ENCODE measurements around the gene KRTAP4-5. TPM values are rescaled to one million over a fixed set of nuclear protein-coding genes. Genes with fewer than 3 reads are reported as not detected.

The KRTAP4-5 gene
- total and polyA plus RNA-seq, 2 of the 13 experiments (the other 11 are each of a cell fraction or from before 2014, with no cell fraction given) = not detected

GRCh38 chr17:41178341-41178740, 28.7 kb upstream of the KRTAP4-5 start (continued):
- no peak for TF ChIP-seq ZNF512 (CRISPR knock-in tag; IDR thresholded peaks at IDR 0.05)
- TF ChIP-seq PRMT3 (CRISPR knock-in tag; IDR thresholded peaks at IDR 0.05; ENCODE audit: borderline replicate concordance, low read depth) = no peak

DNA sequence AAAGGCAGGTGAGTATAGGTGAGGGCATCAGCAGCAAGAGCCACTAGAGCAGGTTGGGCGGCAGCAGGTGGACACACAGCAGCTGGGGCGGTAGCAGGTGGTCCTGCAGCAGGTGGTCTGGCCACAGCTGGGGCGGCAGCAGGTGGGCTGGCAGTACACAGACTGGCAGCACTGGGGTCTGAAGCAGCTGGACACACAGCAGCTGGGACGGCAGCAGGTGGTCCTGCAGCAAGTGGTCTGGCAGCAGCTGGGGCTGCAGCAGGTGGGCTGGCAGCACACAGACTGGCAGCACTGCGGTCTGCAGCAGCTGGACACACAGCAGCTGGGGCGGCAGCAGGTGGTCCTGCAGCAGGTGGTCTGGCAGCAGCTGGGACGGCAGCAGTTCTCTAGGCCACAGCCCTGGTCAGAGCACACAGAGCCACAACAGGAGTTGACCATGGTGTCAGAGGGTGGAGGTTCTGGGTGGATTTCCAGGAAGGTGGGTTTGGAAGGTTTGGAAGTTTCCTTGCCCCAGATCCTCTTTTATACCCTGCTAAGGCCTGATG, 28.2 kb upstream of the KRTAP4-5 start, which contains the start of gene KRTAP4-2:
Gene KRTAP4-2, minus strand, starts transcription at position 495 of the 545 bp plus-strand sequence. Its CDS starts 57 bp downstream, at position 438.
- Histone ChIP-seq H3K9ac (ENCODE audit: insufficient read depth, low read depth, low read length) (no peak within 1 kb of the TSS), H2AFZ (ENCODE audit: low read length) (no peak within 1 kb of the TSS), H3K4me3 (replicated peaks in 1 of 3; ENCODE audit: insufficient read depth in 1 of 3, low read depth in 2 of 3, low read length in 3 of 3) (no peak within 1 kb of the TSS), H3K27me3 (ENCODE audit: control insufficient read depth in 1 of 2, insufficient read depth in 2 of 2, low read length in 2 of 2) (peaks cover 0 to 33% of the 10 kb centered on the region in 2 experiments; a peak in 3 of 5 replicates), H3K79me2 (ENCODE audit: insufficient read depth, low read length) (no peaks in the 10 kb centered on the region), H4K20me1 (ENCODE audit: insufficient read depth, low read length) (no peaks in the 10 kb centered on the region), H3K27ac (ENCODE audit: extremely low read length, insufficient read depth, low read length) (no peak within 1 kb of the TSS), H3K4me1 (ENCODE audit: insufficient read depth, low read length) (no peaks in the 10 kb centered on the region), H3K9me3 (ENCODE audit: low read length) (no peaks in the 10 kb centered on the region), H3K4me2 (ENCODE audit: low read depth, low read length) (no peak within 1 kb of the TSS), H3K36me3 (replicated peaks in 1 of 2; ENCODE audit: control insufficient read depth in 1 of 2, insufficient read depth in 2 of 2, low read length in 2 of 2) (no peaks in the 10 kb centered on the region)
- TF ChIP-seq RARG (CRISPR knock-in tag; IDR thresholded peaks at IDR 0.05; ENCODE audit: low read depth) = no peak
- no peak for TF ChIP-seq ZBTB25 (CRISPR knock-in tag; IDR thresholded peaks at IDR 0.05)
- TF ChIP-seq TAF1 (CRISPR knock-in tag; IDR thresholded peaks at IDR 0.05) = no peak
- TF ChIP-seq RAD21 (CRISPR knock-in tag; IDR thresholded peaks at IDR 0.05) = no peak
- TF ChIP-seq GMEB2 (CRISPR knock-in tag; IDR thresholded peaks at IDR 0.05; ENCODE audit: low read depth) = no peak
- no peak for TF ChIP-seq SMC3 (IDR thresholded peaks at IDR 0.05; ENCODE audit: low read length)
- CTCF ChIA-PET (ENCODE audit: low intra/inter-chr PET ratio, low total read pairs) = no interaction called here
- ATAC-seq = no peak
- DNase-seq (ENCODE audit: low spot score) = no peak
- in situ Hi-C loops (cut with HindIII; ENCODE audit: extremely low pct_ligation_motif_present, low pct_unique_long_range_greater_than_20kb) (no loop called here), intact Hi-C loops (cut with micrococcal nuclease; ENCODE audit: unreplicated experiment) (loop anchor here (10.0 kb wide), 1 partner anchor 273 kb away; no protein-coding TSS in a partner anchor)
- POLR2A ChIA-PET = no interaction called here
- BruUV-seq (replicated peaks) = no TSS peak
- no peak for FAIRE-seq
- 38% methylated on average over 3 of the region's 7 CpGs for WGBS (ENCODE audit: low lambda C conversion rate)

Measured in HepG2 (cell line).